Heart left ventricle (tissue), 16 donors: ENCODE data around the gene KCNH1. TPM values are rescaled to one million over a fixed set of nuclear protein-coding genes. Genes with fewer than 3 reads are reported as not detected.

Experiments used
- ATAC-seq, 4 donors: fragments of 200-7000 bp; cut with Tn5 transposase; one replicate each; pipeline ENCODE4 v1.9.1; 2020 to 2022; ENCODE audit warnings: moderate library complexity in 4 of 4, mild to moderate bottlenecking in 3 of 4, moderate number of reproducible peaks in 1 of 4
- DNase-seq, 5 donors: peaks; one replicate each; pipeline ENCODE4 v3.0.0-alpha.2; 2020
- H3K27ac ChIP-seq, 12 donors: fragments of 200-600 bp; sonication (generic) in 4 of 12; one replicate each; pipeline versions ENCODE4 v1.5.0 to v1.8.0; 2016 to 2022; ENCODE audit warnings: mild to moderate bottlenecking in 2 of 12
- H3K27me3 ChIP-seq, 9 donors: fragments of 200-600 bp; sonication (generic) in 2 of 9; one replicate each; pipeline versions ENCODE4 v1.5.1 to v1.8.0; 2016 to 2022; ENCODE audit warnings: mild to moderate bottlenecking in 3 of 9
- H3K36me3 ChIP-seq, 9 donors: fragments of 200-600 bp; sonication (generic) in 2 of 9; one replicate each; pipeline versions ENCODE4 v1.5.0 to v1.8.0; 2018 to 2022; ENCODE audit warnings: mild to moderate bottlenecking in 2 of 9
- H3K4me1 ChIP-seq, 12 donors: fragments of 200-600 bp; sonication (generic) in 4 of 12; one replicate each; pipeline versions ENCODE4 v1.5.0 to v1.8.0; 2016 to 2022; ENCODE audit warnings: mild to moderate bottlenecking in 3 of 12
- H3K4me3 ChIP-seq, 12 donors: fragments of 200-600 bp; sonication (generic) in 4 of 12; one replicate each; pipeline versions ENCODE4 v1.5.0 to v1.8.0; 2017 to 2022; ENCODE audit warnings: mild to moderate bottlenecking in 9 of 12, moderate library complexity in 4 of 12
- H3K9me3 ChIP-seq, 12 donors: fragments of 200-600 bp; sonication (generic) in 4 of 12; one replicate each; pipeline versions ENCODE4 v1.5.0 to v1.8.0; 2016 to 2022; ENCODE audit warnings: mild to moderate bottlenecking in 1 of 12
- CTCF ChIP-seq, 12 donors: fragments of 200-600 bp; sonication (generic) in 4 of 12; IDR thresholded peaks; one replicate each; pipeline versions ENCODE4 v1.5.0 to v1.8.0; 2018 to 2022; ENCODE audit warnings: antibody characterized with exemption in 12 of 12, mild to moderate bottlenecking in 5 of 12
- POLR2A ChIP-seq, 2 donors: fragments of 450-650 bp; IDR thresholded peaks; one replicate each; pipeline ENCODE4 v1.6.1; 2017; ENCODE audit warnings: antibody characterized with exemption in 2 of 2, mild to moderate bottlenecking in 2 of 2, moderate library complexity in 2 of 2
- WGBS, 4 donors: extraction: QIAGEN DNeasy Blood & Tissue Kit in 2 of 4; methylation state at CpG; one replicate each; pipeline versions ENCODE4 v1.1.5 to v1.1.7; 2013 to 2018; 5-methylcytosine and 5-hydroxymethylcytosine counted together
- intact Hi-C, 10 donors: fragments of 100-400 bp; cut with DNase I; formaldehyde crosslinking; loops; one replicate each; pipeline versions ENCODE4 v1.11.1 to v1.14.2; 2022
- polyA plus RNA-seq, 2 donors: library from polyadenylated mRNA; stranded (reverse); fragments of 200-250 nt; gene quantifications; one replicate each; pipeline ENCODE4 v1.2.3, GENCODE V29; 2013
- total RNA-seq, 9 donors: library from RNA; depleted of rRNA in 2 of 9; stranded (reverse); fragments of >200 nt in 2 of 9; fragmentation: NEBNext Ultra II Directional in 3 of 9; extraction: Animal tissue kit (Norgen Biotek cat#: 25700) in 3 of 9; gene quantifications; one replicate each; pipeline versions ENCODE4 v1.1.0 to v1.2.4, GENCODE V29; 2016 to 2023
- donor health status: ischemic (EF 13 %, LVEDD 7.1; RV severe dilation, severe dysfunction).
- donor health status: healthy with polysubstance abuse.
- donor health status: DM: no; HTN: yes; CAD: no.
- donor health status: DM: no; HTN: no; CAD: no.
- donor health status: ischemic (EF 25% LVEDD 6.9; RV normal size, moderate dysfunction).
- donor health status: ischemic (EF 25% LVEDD 5.7; RV mildly dilated, moderate dysfunction).
- donor health status: healthy.
- donor health status: DM: yes; HTN: yes; CAD: no.
- donor health status: ischemic (EF 35%, LVEDD 5.7; RV mildly dilated, moderate dysfunction).
- donor health status: nonischemic (EF 11% LVEDD 7.7; RV severe dilation, severe dysfunction).
- donor health status: DM: yes; HTN: yes; CAD: no.
- donor health status: PGD.
- donor health status: ischemic (EF 29% LVEDD 5.4; RV normal size, mild dysfunction).
- donor health status: nonischemic (EF 23%, LVEDD 6.1; RV moderate dilation, normal function).

Gene KCNH1
- total and polyA plus RNA-seq, 11 donors = 0.03 TPM; not detected in 10

- Histone ChIP-seq H3K27me3 (peaks cover 0 to 3% (median 0%) of the 10 kb centered on the region in 9 donors), H3K4me3 (no peak overlapping the region), H3K9me3 (no peaks in the 10 kb centered on the region), H3K4me1 (no peaks in the 10 kb centered on the region), H3K27ac (no peak overlapping the region), H3K36me3 (no peaks in the 10 kb centered on the region)
- ATAC-seq = no peak
- intact Hi-C loops = no loop called here
- 67 to 90% (median 77%) methylated on average over 2 of the region's 2 CpGs for WGBS, 4 donors
- TF ChIP-seq POLR2A (IDR thresholded peaks at IDR 0.05) (no peak), CTCF (IDR thresholded peaks at IDR 0.05) (no peak)
- no peak for DNase-seq
Measured at GRCh38 chr1:210822241-210822640, 311.7 kb downstream of the KCNH1 start.

GRCh38 chr1:210821615-210822014 is 312.3 kb downstream of the KCNH1 start:
- Histone ChIP-seq H3K4me1 (no peaks in the 10 kb centered on the region), H3K27ac (no peak overlapping the region), H3K4me3 (no peak overlapping the region), H3K27me3 (no peaks in the 10 kb centered on the region), H3K36me3 (no peaks in the 10 kb centered on the region), H3K9me3 (no peaks in the 10 kb centered on the region)
- ATAC-seq (no peak), DNase-seq (no peak)
- intact Hi-C loops = no loop called here
- 63 to 90% (median 73%) methylated on average over 3 of the region's 3 CpGs for WGBS, 4 donors
- TF ChIP-seq POLR2A (IDR thresholded peaks at IDR 0.05) = no peak
- no peak for TF ChIP-seq CTCF (IDR thresholded peaks at IDR 0.05)

GRCh38 chr1:210819266-210819665 is 314.7 kb downstream of the KCNH1 start:
- H3K36me3 ChIP-seq = no peaks in the 10 kb centered on the region
- no peak overlapping the region for H3K4me3 ChIP-seq
- H3K27me3 ChIP-seq = no peaks in the 10 kb centered on the region
- H3K4me1 ChIP-seq = peaks cover 0 to 4% (median 0%) of the 10 kb centered on the region in 12 donors
- H3K9me3 ChIP-seq = no peaks in the 10 kb centered on the region
- TF ChIP-seq CTCF (IDR thresholded peaks at IDR 0.05) (no peak), POLR2A (IDR thresholded peaks at IDR 0.05) (no peak)
- intact Hi-C loops = no loop called here
- DNase-seq = no peak
- WGBS, 4 donors = 59 to 67% (median 61%) methylated on average over 4 of the region's 4 CpGs
- ATAC-seq = no peak
- H3K27ac ChIP-seq = no peak overlapping the region

- 60 to 65% (median 64%) methylated on average over 2 of the region's 2 CpGs for WGBS, 4 donors
- no peaks in the 10 kb centered on the region for H3K36me3 ChIP-seq
- intact Hi-C loops = no loop called here
Measured at GRCh38 chr1:210817385-210818275, 316.3 kb downstream of the KCNH1 start.

More at GRCh38 chr1:210817385-210818275, 316.3 kb downstream of the KCNH1 start:
- DNase-seq (no peak), ATAC-seq (no peak)
- H3K4me1 ChIP-seq = peaks cover 0 to 4% (median 0%) of the 10 kb centered on the region in 12 donors
- no peaks in the 10 kb centered on the region for H3K27me3 ChIP-seq
- TF ChIP-seq CTCF (IDR thresholded peaks at IDR 0.05) (no peak), POLR2A (IDR thresholded peaks at IDR 0.05) (no peak)
- no peak overlapping the region for H3K4me3 ChIP-seq
- no peaks in the 10 kb centered on the region for H3K9me3 ChIP-seq
- H3K27ac ChIP-seq = no peak overlapping the region
